ENCODE measurements around the gene CDC42BPB. TPM values are rescaled to one million over a fixed set of nuclear protein-coding genes. Genes with fewer than 3 reads are reported as not detected.

Gene CDC42BPB
- polyA plus RNA-seq, 10 donors = 46.8 to 58.7 (median 54.6) TPM

DNA sequence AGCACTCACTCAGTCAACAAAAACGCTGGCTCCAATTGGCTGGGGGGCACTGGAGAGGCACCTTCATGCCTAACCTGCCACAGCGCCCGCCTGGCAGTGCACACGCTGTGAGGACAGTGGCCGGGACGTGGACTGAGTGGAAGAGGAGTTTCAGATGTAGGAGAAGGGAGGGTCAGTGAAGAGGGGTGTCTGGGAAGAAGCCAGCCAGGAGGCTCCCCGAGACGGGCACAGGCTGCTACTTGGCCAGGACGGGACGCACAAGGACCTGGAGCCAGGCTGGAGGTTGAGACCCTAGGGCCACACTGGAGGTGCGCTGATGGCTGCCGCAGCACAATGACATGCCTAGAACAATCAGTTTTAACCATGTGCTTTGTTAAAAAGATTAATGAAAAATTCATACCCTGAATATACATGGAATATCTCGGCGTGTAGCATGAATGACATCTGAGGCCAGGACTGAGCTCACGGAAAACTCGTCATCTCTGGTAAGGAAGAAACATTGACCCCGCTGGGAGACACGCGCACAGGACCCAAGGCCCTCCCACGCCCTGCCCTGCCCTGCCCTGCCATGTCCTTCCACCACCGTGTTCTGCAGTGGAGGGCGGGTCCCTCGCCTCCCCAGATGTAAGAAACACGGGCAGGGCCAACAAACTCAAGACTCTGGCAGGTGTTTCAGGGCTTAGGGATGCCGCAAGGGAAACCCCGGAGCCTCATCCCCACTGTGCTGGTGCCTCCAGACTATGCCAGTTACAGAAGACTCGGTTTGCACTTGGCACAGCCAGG lies 109.8 kb downstream of the CDC42BPB start:
- DNase-seq = no peak

DNA sequence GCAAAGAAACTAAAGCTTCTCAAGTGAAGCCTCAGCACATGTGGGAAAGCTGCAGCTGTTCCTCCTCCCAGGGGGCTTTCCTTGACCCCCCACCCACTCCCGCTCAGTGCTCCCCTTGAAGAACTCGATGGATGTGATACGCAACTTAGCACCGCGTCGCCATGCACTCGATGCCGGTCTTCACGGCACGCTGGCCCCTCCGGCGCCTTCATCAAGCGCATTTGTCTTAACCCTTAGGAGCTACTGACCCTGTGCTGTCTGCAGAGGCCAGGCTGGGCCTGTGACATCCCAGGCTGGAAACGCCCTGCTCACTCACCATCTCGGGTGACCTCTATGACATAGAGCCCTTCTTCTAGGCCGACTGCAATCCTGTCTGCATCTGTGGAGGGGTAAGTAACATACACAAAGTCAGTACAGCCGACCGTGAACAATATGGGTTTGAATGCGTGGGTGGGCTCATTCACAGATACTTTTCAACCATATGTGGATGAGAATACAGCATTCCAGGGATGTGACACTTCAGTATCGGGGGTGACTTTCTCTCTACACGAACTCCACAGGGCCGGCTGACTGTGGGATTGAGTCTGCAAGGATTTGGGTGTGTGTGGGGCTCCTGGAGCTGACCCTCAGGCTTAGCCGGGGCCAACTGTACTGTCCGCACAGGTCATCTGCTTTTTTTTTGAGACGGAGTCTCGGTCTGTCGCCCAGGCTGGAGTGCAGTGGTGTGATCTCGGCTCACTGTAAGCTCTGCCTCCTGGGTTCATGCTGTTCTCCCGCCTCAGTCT lies 111.8 kb downstream of the CDC42BPB start:
- DNase-seq = no peak

DNA sequence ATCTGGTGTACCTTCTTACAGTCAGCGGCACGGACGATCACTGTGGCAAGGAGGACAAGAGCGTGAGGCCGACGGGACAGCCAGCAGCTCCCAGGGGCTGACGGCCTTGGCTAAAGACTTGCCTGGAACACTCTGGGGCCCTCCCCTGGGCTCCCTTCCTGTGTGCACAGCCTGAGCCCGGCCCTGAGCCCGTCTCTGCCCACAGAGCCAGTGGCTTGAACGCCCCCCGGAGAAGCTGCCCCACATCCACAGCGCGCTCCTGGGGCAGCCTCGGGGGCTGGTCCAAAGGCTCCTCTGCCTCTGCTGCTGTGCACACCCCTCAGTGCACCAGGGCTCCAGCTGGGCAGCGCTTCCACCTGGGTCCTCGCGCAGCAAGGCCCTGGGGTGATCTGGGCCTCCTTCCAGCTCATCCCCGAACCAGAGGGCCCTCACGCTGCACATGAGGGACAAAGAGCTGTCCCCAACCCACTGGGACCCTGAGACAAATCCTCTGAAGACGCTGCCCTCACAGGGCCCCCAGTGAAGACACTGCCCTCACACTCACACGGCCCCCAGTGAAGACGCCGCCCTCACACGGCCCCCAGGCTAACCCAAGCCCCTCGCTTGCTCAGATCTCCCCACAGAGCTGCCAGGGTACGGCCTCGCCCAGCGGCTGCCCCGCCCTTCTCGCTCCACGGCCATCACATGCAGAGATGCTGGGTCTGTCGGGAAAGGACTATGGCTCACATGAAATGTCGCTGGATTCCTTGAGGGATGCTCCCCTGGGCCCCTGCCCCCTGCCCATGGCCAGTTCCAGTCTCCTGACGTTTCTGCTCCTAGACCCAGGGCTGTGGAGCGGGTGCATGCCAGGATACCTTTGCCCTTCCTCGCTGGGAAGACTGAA lies 112.7 kb downstream of the CDC42BPB start:
- DNase-seq = no peak

DNA sequence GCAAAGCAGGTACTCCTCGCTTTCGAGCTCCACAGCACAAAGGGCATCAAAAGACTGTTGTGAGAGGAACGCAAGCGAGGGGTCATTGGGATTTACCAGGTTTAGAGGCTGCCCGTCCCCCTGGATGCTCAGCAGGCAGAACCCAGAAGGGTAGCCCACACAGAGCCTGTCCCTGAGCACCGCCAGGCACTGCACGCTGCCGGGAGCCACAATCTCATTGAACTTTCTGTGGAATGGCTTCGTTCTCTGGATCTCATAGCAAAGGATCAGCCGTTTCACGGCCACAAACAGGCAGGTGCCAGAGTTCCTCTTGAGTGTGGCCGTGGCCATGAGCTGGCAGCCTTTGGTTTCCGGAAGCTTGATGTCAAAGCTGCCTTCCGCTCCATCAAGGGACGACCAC lies 113.4 kb downstream of the CDC42BPB start:
- DNase-seq = no peak

DNA sequence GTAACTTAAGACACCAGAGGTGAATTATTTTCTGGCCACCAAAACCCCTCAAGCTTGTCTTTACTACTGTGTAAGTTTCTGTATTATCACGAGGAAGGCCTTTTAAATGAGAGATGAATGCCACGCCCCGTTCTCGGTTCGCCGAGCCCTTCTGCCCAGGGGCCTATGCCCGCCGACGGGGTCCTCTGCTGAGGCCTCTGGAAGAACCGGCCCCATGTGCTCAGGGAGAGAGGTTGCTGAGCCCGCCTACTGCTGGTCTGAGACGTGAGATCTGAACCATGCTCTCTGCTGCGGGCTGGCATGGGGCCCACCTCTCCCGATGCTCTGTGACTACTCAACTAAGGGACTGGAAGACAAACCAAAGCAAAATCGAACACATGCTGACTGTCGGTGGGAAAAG lies 113.9 kb downstream of the CDC42BPB start:
- no peak for DNase-seq

DNA sequence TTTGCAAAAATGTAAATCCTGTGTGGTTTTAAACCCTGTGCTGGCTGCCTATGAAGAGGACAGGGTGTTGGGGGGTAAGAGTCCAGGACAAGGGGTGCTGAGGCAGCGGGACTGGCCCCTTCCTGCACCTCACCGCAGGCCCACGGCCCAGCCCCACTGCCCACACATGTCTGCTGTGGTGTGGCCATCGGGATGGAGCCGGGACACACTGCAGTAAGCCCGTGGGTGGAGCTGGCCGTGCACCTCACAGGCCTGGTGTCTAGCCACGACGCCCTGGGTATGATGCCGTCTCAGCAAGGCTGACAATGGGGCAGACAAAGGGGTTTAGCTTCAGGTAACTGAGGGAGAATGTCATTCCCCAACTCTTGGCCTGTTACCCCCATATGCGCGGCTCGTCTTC lies 115.3 kb downstream of the CDC42BPB start:
- no peak for DNase-seq

DNA sequence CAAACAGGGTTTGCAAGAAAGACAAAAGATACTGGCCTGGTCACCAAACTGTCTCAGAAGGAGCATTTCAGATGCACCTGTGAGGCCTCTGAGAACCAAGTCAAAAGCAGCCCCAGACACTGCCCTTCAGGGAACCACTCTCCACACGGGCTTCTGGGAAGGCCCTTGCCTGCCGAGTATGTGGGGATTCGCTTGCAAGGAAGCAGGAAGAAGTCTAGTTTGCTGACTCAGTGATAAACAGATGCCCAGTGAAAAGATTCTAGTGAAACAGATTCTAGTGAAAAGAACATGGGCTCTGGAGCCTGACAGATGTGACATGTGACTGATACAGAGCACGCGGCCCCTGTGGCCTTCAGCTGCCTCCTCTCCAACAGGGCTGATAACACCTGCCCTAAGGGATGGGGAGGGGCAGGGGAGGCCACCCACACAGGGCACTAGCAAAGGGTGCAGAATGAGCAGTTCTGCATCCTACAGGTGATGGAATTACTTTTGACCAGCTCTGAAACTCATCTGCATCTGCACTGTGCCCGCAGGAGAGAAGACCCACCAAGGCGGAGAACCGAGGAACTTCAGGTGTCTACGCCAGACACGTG lies 115.8 kb downstream of the CDC42BPB start:
- DNase-seq = no peak

DNA sequence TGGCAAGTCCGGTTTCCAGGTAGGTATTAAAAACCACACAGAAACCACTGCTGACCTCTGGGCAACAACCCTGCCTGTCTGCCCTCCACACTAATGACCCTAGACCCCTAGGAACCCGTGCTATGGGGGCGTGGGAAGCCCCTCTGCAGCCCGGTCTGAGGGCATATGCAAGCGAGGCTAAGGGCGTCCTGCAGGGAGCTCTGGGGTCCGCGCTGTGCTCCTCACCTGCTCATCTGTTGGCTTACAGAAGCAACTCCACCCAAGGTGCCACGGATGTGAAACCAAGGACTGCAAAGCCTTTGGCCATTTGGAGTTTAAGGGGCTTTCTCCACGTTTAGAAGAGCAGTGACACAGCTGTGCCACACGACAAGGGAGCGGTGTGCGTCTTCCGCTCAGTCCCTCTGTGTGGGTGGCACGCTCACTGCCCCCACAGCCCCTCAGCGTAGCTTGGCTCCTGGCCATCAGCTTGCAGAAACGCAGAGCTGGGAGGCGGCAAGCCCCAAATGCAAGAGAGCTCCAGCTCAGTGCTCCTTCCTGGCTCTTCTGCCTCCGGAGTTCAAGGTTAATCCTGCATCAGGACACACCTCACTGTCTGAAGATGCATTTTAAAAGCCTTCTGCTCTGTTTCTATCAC lies 116.5 kb downstream of the CDC42BPB start:
- DNase-seq = no peak

DNA sequence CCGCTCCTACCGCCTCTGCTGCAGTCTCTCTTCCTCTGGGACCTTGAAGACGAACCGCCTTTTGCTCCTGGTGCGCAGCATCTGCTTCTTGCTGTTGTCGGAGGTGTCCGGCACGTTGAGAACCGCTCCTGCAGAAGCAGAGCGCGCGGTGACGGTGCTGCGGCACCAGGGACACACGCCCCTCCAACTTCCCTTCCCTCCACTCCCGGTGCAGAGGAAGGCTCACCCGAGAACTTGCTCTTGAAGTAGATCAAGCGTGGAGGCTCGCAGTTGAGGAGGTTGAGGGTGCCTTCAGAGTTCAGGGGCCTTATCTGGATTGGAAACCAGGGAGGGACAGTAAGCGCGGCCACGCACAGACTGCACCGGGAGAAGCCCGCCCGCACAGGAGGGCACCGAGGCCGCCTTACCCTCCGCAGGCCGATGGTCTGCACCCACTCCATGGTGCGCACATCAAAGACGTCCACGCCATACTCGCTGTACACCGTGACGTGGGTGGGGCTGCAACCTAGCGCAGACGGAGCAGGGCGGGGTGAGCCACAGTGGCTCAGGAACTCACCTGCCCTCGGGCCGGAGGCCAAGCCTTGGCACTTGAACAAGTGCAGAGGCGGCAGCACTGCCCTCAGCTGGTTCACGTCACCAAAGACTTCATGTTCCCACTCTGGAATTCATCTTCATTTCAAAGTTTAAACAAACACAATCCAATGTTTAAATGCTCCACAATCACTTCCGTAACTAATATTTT lies 117.4 kb downstream of the CDC42BPB start:
- DNase-seq = no peak

DNA sequence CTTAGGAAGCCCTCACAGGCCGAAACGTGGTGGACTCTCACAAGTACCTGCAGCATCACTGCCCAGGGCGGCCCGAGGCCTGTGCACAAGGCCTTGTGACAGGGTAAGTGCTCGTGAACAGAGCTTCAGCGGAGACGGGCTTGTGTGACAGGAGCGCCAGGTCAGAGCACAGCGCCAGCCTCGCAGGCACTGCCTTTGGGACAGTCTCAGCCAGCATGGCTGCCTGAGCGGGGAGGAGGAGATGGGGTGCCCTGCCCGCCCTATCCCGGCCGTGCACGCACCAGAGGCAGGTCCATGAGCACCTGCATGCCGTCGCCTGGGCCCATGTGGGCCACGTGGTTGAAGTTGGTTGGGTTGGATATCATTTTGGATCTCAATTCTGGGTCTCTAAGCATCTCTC lies 118.0 kb downstream of the CDC42BPB start:
- DNase-seq = no peak

DNA sequence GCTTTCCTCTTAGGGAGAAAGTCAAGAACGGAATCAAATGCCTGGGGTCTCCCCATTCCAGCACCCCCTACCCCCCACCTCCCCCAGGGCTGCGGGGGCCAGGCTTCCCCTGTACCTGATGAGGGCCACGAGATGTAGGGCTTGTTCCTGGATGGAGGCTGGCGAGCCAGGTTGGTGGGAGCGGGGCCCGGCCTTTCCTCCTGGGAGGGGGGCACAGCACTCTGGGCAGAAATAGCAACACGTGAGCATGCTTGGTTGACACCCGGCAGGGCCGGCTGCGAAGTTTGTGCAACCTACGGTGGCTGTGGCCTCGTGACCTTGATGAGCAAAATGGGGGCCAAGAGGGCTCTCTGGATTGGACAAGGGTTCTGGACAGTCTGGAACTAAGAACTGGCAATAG lies 119.2 kb downstream of the CDC42BPB start:
- no peak for DNase-seq

DNA sequence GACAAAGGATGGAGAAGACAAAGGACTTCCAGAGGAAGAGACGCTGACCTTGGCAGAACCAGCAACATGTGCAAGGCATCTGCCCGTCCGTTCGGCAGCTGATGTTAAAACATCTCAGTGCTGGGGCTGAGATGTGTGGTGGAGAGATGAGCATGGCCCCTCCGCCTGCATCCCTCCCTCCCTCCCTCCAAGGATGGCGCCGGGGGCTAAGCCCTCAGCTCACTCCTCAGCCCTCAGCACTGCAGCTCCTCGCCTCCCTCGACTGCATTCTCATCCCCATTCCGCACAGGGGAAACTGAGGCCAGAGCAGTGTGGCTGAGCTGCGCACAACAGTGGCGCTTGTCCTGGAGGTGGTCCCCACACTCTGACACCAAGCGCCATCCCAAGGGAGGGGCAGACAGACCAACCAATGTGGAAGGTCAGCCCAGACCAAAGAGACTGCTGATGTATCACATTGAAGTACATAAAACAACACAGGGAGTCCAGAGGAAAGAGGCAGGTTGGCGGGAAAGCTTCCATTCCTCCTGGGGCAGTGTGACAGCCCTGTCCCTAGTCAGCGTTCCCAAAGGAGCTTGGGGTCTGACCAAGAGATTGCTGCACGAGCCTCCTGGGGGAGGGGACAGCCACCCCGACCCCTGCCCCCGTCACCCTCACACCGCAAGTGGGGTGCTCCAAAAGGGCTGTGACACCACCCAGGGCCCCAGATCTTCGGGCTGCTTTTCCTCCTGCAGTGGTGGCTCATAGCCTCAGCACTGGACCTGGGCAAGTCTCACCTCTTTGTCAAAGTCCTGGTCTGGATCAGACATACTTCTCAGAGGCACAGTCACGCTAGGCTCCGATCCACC lies 119.8 kb downstream of the CDC42BPB start:
- DNase-seq = no peak

DNA sequence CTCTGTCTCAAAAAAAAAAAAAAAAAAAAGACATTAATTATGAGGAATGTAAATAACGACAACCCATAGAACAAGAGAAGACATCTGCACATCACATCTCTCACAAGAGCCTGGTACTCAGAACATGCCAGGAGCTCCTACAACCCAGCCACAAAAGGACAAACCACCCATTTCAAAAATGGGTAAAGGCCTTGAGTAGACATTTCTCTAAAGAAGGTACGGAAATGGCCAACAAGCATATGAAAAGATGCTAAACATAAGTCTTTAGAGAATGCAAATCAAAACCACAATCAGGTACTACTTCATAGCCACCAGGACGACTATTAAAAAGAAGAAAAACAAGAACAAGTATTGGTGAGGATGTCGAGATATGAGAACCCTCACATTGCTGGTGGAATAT lies 121.6 kb downstream of the CDC42BPB start:
- DNase-seq = no peak

DNA sequence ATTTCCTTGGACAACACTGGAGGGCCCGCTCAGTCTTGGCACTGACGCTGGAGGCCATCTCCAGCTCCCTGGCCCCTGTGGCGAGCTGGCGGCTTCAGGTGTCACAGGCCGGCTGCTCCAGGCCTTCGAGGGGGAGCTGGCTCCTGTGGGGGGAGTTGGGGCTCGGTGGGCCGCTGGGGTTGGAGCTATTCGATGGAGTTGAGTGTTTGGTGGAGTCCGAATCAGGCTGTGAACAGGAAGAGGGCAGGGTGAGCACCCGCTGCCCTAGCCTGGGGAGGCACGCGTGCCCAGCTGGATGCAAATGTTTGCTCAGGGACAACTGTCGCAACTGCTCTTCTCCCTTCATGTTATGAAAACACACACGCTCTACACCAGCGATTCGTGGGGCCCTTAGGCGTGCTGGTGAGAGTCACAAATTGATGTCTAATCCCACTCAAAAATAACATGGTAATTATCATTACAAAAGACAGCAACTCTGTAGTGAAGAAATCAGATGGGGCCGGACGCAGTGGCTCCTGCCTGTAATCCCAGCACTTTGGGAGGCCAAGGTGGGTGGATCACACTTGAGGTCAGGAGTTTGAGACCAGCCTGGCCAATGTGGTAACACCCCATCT lies 123.6 kb downstream of the CDC42BPB start:
- DNase-seq = no peak

DNA sequence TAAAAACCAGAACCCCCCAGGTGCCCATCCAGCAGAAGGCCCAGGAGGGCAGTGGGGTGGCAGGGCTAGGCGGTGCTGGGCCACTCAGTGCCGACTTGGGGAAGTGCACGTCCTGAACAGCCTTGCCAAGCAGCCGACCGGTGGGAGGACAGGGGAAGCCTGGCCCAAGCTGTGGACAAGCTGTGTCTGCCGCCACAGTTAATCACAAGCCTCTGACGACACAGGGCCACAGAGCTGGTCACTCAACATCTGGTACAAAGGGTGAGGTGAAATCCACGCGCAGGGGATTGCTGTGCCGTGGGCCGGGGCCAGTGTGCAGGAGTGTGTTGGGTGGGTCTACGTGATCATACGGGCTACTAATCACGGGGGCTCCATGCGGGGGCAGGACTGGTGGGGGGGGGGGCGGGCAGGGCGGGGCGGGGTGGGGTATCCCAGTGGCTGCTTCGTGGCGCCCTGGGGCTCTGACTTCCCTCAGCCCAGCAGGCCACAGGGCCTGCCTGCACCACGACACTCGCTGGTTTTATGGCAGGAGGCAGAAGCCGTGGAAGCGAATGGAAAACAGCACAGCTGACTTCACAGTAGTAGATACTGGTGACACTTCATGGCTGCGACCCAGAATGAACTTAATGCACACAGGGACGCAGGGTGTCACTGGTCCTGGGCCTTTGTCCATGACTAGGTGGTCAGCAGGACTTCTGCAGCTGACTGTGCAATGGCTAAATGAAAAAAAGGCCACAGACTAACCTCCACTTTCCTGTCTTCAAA lies 124.7 kb downstream of the CDC42BPB start:
- no peak for DNase-seq

DNA sequence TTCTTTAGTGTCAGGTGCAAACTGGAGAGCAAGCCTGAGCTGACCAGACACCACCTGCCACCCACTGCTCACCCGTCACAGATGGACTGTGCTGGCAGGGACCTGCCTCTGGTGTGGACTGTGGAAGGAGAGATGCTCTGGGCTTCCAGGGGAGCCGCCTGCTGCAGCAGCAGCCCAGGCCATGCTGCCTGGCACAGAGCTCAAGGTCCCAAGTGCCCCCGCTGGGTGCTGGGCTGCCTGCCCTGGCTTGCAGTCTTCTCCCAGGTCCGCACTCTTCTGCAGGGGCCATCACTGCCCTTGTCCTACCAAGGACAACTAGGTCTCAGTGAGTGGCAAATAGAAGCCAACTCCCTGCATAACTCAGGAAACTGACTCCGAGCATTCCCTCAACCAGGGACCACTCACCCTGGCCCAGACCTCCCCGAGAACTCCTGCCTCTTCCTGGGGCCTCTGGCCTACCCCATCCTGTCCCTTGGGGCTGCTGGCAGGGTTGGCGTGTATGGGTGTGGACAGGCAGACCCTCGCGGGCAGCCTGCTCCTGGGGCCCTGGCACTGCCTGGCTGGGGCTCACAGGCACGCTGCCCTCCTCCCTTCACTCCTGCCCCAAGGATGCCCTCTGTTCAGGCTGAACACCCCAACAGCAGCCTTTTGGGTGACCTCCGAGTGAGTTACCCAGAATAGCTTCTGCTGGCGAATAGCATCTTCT lies 125.6 kb downstream of the CDC42BPB start:
- no peak for DNase-seq

DNA sequence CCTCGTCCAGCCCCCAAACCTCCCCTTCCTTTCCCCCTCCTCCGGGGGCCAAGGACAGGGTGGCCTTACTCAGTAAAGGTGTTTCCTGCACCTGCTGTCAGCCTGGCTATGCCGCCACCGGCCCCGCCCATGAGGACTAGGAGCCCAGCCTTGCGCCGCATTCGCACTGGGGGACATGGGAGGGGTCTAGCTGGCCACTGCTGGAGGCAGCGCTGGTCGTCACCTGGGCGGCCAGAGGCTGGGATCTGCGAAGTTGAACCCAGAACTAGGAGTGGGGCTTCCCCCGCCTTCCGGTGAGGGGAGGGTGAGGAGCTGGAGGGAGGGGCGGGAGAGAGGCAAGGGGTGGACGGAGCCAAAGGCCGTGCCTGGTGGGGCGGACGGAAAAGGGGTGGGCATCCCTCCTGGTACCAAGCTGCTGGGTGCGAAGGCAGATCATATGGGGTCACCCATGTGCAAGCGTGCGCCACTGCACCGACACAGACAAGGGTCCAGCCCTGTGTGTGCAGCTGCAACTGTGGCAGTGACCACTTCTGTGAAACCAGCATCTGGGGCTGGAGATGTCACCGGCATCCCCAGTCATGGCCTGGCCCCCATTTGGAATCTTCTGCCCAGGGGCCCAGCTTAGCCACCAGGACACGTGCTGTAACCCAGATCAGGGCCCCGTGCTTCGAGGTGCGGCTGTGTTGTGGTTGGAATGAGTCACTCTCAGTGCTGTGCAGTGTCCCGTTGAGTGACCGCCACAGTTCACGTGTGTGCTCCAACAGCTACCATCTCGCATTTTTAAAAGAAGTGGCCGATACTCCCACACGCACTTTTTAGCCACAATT lies 126.4 kb downstream of the CDC42BPB start:
- DNase-seq = no peak
